NOMO-1 (cell line): ENCODE data around the gene ZNF670.
"Not testable (repeated sequence)": the region's sequence is repeated elsewhere in the genome, so short reads cannot be mapped to it uniquely, and the experiment has no call there.

Source experiments
- DNase-seq, 2 experiments: peaks; one replicate each; lab custom pipeline; 2025; ENCODE audit not compliant: unreplicated experiment in 2 of 2; lab: John Stamatoyannopoulos, UW

Gene ZNF670

DNA sequence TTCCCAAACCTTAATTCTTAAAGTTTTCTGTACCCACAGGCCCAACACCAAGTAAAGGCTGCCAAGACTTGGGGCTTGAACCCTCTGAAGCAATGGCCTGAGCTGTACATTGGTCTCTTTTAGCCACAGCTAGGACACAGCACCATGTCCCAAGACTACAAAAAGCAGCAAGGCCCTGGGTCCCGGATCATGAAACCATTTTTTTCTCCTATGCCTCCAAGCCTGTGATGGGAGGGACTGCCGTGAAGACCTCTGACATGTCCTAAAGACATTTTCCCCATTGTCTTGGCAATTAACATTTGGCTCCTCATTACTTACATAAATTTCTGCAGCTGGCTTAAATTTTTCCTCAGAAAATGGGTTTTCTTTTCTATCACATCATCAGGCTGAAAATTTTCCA is 30.9 kb downstream of the ZNF670 start:
- no peak for DNase-seq

GRCh38 chr1:247047260-247047659 is 31.4 kb downstream of the ZNF670 start:
- no peak for DNase-seq

- DNase-seq = no peak
Observed at GRCh38 chr1:247043406-247043805, 35.2 kb downstream of the ZNF670 start.

GRCh38 chr1:247037511-247038320 is 40.9 kb downstream of the ZNF670 start:
- no peak for DNase-seq

DNA sequence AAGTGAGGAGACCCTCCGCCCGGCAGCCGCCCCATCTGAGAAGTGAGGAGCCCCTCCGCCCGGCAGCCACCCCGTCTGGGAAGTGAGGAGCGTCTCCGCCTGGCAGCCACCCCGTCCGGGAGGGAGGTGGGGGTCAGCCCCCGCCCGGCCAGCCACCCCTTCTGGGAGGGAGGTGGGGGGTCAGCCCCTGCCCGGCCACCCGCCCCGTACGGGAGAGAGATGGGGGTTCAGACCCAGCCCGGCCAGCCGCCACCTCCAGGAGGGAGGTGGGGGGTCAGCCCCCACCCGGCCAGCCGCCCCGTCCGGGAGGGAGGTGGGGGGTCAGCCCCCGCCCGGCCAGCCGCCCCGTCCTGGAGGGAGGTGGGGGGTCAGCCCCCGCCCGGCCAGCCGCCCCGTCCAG is 46.3 kb downstream of the ZNF670 start:
- DNase-seq = not testable (repeated sequence)
